Omental fat pad (tissue), 4 donors: ENCODE results near the gene ATP4A. TPM values are rescaled to one million over a fixed set of nuclear protein-coding genes. Genes with fewer than 3 reads are reported as not detected.

Experiments used
- ATAC-seq: fragments of 150-250 bp; one replicate; pipeline ENCODE4 v1.9.1; 2016; ENCODE audit warnings: mild to moderate bottlenecking, moderate library complexity; ENCODE audit not compliant: low FRiP score
- DNase-seq: peaks from one replicate; pipeline ENCODE4 v3.0.0-alpha.2; 2019; ENCODE audit warnings: low spot score
- total RNA-seq, 4 donors: library from RNA; depleted of rRNA; stranded (reverse); fragments of >200 nt; gene quantifications; one replicate each; pipeline ENCODE4 v1.1.0, GENCODE V29; 2016
- TF ChIP-seq, protein P1 (sequence below), 3 donors: fragments of 450-650 bp; IDR thresholded peaks; one replicate each; pipeline ENCODE4 v1.5.1; 2016 to 2017; ENCODE audit warnings: antibody characterized with exemption in 3 of 3, mild to moderate bottlenecking in 3 of 3, moderate library complexity in 2 of 3

Gene ATP4A
- total RNA-seq, 4 donors from 2014 or later: not detected

DNA sequence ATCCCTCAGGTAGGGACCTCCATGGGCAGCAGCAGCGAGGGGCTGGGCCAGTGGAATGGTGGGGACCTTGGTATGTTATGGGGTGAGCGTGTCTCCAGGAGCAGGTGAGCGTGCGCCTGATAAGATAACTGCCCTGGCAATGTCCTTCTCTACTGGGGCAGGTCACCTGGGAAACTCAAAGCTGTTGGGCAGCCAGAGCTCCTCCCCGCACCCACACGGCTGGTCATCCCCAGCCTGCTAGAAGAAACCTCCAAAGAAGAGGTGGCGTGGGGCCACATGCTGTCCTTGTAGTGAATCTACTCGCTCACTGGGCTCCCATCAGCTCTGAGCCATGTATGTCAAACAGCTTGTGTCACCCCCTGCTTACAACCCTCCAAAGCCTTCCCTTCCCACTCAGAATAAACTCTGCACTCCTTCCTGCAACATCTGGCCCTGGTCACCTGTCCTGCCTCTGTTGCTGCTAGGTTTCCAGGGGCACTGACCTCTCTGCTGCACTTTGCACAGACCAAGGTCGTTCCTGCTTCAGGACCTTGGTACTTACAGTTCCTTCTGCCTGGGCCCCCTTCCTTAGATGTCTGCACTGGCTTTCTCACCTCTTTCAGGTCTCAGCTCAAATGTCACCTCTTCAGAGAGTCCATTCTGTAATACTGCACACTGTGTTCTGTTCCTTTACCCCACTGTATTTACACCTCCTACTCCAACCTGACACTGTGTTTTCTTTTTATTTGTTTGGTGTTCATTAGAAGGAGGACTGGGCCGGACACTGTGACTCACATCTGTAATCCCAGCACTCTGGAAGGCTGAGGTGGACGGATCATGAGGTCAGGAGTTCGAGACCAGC, 1.8 kb upstream of the ATP4A start:
- no peak for DNase-seq
- TF ChIP-seq, protein P1, sequence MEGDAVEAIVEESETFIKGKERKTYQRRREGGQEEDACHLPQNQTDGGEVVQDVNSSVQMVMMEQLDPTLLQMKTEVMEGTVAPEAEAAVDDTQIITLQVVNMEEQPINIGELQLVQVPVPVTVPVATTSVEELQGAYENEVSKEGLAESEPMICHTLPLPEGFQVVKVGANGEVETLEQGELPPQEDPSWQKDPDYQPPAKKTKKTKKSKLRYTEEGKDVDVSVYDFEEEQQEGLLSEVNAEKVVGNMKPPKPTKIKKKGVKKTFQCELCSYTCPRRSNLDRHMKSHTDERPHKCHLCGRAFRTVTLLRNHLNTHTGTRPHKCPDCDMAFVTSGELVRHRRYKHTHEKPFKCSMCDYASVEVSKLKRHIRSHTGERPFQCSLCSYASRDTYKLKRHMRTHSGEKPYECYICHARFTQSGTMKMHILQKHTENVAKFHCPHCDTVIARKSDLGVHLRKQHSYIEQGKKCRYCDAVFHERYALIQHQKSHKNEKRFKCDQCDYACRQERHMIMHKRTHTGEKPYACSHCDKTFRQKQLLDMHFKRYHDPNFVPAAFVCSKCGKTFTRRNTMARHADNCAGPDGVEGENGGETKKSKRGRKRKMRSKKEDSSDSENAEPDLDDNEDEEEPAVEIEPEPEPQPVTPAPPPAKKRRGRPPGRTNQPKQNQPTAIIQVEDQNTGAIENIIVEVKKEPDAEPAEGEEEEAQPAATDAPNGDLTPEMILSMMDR (IDR thresholded peaks at IDR 0.05): no peak
- no peak for ATAC-seq

DNA sequence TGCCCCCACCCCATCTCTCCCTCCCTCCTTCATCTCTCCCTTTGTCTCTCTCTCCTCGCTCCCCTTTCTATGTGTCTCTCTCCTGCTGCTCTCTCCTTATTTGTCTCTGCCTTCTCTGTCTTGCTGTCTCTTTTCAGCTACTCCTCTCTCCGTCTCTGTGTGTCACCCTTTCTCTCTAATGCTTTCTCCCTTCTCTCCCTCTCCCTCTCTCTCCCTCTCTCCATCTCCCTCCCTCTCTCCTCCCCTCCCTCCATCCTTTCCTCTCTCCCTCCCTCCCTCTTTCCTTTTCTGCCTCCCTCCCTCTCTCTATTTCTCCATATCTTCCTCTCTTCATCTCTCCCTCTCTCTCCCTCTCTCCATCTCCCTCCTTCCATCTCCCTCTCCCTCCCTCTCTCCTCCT, 682 bp downstream of the ATP4A start:
- TF ChIP-seq, protein P1 (IDR thresholded peaks at IDR 0.05): no peak
- no peak for DNase-seq
- no peak for ATAC-seq

DNA sequence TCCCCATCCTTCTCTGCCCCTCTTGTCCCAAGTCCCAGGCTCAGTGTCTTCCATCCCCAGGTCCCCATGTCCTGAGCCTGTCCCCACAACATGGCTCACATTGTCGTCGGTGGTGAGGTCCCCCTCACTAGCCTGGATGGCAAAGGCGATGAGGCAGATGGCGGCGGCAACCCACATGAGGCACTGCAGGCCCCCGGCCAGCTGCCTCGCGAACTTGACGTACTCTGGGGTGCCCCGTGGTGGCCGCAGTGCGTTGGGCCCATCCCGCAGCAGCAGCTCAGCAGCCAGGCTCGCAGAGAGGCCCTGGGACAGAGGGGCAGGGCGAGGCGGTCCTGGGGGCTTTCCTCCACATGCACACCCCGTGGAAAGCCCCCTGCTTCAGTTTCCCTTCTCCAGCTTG, 1.1 kb downstream of the ATP4A start:
- TF ChIP-seq, protein P1 (IDR thresholded peaks at IDR 0.05): no peak
- DNase-seq (no peak), ATAC-seq (no peak)

DNA sequence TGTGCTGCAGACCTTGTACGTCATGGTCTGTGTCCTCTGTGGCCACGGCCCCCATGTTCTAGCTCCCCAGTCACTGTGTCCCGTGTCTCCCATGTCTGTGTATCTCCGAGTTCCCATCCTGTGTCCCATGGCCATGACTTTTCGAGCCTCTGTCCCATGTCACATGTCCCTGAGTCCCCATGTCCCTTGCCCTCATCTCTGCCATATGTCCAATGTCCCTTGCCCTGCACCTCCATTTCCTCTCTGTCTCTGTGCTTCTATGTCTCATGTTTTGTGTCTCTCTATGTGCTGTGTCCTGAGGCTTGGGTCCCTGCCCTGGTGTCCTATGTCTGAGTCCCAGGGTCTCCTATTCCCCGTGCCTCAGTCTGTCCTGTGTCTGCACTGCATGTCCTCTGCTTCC, 2.0 kb downstream of the ATP4A start:
- DNase-seq (no peak), ATAC-seq (no peak)
- TF ChIP-seq, protein P1 (IDR thresholded peaks at IDR 0.05): no peak

DNA sequence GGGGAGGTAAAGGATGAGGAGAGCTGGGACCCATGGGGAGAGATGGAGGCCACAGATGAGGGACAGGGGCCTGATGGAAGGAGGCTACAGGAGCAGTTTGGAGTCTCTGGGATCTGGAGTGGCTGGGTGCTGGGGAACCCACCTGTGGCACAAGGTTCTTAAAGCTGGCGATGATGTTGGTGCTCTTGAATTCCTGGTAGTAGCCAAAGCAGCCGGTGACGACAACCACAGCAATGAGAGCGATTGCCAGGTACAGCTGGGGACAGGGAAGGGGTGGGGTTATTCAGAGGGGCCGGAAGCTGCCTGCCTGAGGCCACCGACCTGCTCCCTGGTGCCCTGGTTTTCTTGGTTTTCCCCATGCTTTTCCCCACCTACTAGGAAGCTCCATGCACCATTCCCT, 2.8 kb downstream of the ATP4A start:
- ATAC-seq: no peak
- TF ChIP-seq, protein P1 (IDR thresholded peaks at IDR 0.05): no peak
- no peak for DNase-seq

DNA sequence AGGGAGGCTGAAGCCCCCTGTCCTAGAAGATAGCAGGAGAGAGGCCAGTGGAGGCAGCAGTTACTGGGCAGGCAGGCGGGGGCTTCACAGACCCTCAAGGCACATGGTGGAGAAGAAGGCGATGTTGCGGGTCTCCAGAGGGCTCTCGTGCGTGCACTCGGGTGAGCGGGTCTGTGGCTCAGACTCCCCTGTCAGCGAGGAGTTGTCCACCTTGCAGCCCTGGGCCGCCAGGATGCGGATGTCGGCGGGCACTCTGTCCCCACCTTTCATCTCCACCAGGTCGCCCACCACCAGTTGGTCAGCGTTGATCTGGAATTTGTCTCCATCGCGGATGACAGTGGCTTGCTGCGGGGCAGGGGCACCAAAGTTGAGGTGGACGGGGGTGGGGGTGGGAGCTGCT, 3.2 kb downstream of the ATP4A start:
- DNase-seq: no peak
- ATAC-seq: no peak
- TF ChIP-seq, protein P1 (IDR thresholded peaks at IDR 0.05): no peak

DNA sequence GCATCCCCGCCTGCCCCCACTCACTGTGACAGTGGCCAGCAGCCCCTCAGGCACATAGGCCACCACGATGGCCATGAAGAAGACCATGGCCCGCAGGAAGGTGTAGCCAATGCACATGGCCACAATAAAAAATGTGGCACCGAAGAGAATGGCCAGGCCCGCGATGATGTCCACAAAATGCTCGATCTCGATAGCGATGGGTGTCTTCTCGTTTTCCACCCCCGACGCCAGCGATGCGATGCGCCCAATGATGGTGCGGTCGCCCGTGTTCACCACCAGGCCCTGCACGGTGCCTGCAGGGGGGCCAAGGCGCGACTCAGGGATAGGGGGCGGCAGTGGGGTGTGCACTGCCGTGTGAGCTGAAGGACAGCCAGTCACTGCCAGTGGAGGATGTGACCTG, 3.7 kb downstream of the ATP4A start:
- DNase-seq (no peak), ATAC-seq (no peak)
- TF ChIP-seq, protein P1 (IDR thresholded peaks at IDR 0.05): no peak
